Bronchial epithelial cell (primary cell): Measurements from ENCODE around the gene MAST4. TPM values are rescaled to one million over a fixed set of nuclear protein-coding genes. Genes with fewer than 3 reads are reported as not detected.

Experiments used
- DNase-seq: peaks from one replicate; pipeline ENCODE4 v3.0.0-alpha.2; 2010; ENCODE audit warnings: low read depth
- FAIRE-seq: peaks from 2 replicates; lab custom pipeline; 2011; peaks lifted over from hg19 to GRCh38; lab: Jason Lieb, UNC
- H3K27me3 ChIP-seq: 2 replicates; pipeline ENCODE4 v1.5.1; 2011; ENCODE audit warnings: low read length; ENCODE audit not compliant: control insufficient read depth, insufficient read depth
- H3K36me3 ChIP-seq: 2 replicates; pipeline ENCODE4 v1.5.1; 2011; ENCODE audit warnings: low read length; ENCODE audit not compliant: control insufficient read depth, insufficient read depth
- H3K4me3 ChIP-seq: 2 replicates; pipeline ENCODE4 v1.5.1; 2011; ENCODE audit warnings: mild to moderate bottlenecking, low read depth, low read length, control low read depth
- CTCF ChIP-seq: IDR thresholded peaks from 2 replicates; pipeline ENCODE4 v1.5.1; 2011; ENCODE audit warnings: mild to moderate bottlenecking, moderate library complexity, low read length, control low read depth, inconsistent platforms; ENCODE audit not compliant: insufficient read depth, severe bottlenecking
- total RNA-seq: library from RNA; depleted of rRNA; stranded (reverse); fragments of >200 nt; gene quantifications from 2 replicates; pipeline ENCODE4 v1.2.1, GENCODE V29; 2014

The MAST4 gene
- total RNA-seq, 1 donor from 2014 or later = 10.3 TPM

GRCh38 chr5:67215519-67216471 lies 619.6 kb downstream of the MAST4 start:
- Histone ChIP-seq H3K27me3 (no peaks in the 10 kb centered on the region), H3K4me3 (no peak overlapping the region), H3K36me3 (no peaks in the 10 kb centered on the region)
- peak; percentile 13 for DNase-seq
- no peak for TF ChIP-seq CTCF
- FAIRE-seq = no peak

DNA sequence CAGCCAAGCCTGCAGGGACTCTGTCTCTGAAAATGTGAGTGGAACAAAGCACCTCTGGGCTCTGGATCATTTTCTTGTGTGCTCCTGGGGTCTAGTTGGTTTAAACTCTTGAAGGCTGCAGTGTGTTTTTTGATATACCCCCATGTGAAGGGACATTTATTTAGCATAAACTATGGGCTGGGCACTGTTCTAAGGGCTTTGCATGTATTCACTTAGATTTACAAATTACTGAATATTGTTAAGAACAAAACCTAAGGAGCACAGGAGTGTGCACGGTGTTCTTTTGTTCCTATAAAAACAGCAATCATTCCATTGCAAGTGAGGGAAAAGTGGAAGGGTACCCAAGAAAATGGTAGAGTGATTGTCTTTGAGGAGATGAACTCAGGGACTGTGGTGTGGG lies 620.4 kb downstream of the MAST4 start:
- FAIRE-seq = no peak
- DNase-seq = no peak
- no peak overlapping the region for H3K4me3 ChIP-seq
- H3K36me3 ChIP-seq = no peaks in the 10 kb centered on the region
- no peaks in the 10 kb centered on the region for H3K27me3 ChIP-seq
- TF ChIP-seq CTCF = no peak
